CD8-positive, alpha-beta memory T cell (primary cell): Measurements from ENCODE around the gene CERS2. TPM values are rescaled to one million over a fixed set of nuclear protein-coding genes. Genes with fewer than 3 reads are reported as not detected.

Experiments used
- CTCF ChIA-PET: fragments of 350-600 bp; sonication (Branson Sonifier 250); formaldehyde crosslinking; loops from one replicate; lab custom pipeline; 2021; ENCODE audit warnings: antibody characterized with exemption; lab: Charles Lee
- POLR2A ChIA-PET: fragments of 350-600 bp; sonication (Branson Sonifier 250); formaldehyde crosslinking; loops from one replicate; lab custom pipeline; 2021; ENCODE audit warnings: antibody characterized with exemption; lab: Charles Lee
- DNase-seq, 5 donors: peaks; one replicate each; pipeline versions ENCODE4 v3.0.0 to v3.0.0-alpha.2; 2020 to 2022; ENCODE audit warnings: mixed read lengths in 1 of 5
- H3K27ac ChIP-seq: one replicate; pipeline ENCODE4 v1.7.0; 2013; ENCODE audit warnings: low read depth, mild to moderate bottlenecking, low read length, moderate library complexity
- H3K27me3 ChIP-seq: 2 replicates; pipeline ENCODE4 v1.7.0; 2013; ENCODE audit warnings: low read length, mild to moderate bottlenecking; ENCODE audit not compliant: insufficient read depth, poor library complexity, severe bottlenecking
- H3K36me3 ChIP-seq: 2 replicates; pipeline ENCODE4 v1.7.0; 2013; ENCODE audit warnings: mild to moderate bottlenecking, low read length, moderate library complexity; ENCODE audit not compliant: insufficient read depth
- H3K4me1 ChIP-seq: 2 replicates; pipeline ENCODE4 v1.7.0; 2013; ENCODE audit warnings: mild to moderate bottlenecking, low read length, moderate library complexity; ENCODE audit not compliant: insufficient read depth
- H3K4me3 ChIP-seq: 2 replicates; pipeline ENCODE4 v1.7.0; 2013; ENCODE audit warnings: mild to moderate bottlenecking, low read length
- H3K9me3 ChIP-seq: 2 replicates; pipeline ENCODE4 v1.7.0; 2013; ENCODE audit warnings: mild to moderate bottlenecking, low read length
- H3K27ac Mint-ChIP-seq, 8 donors: one replicate each; pipeline ENCODE4 v1.8.0; 2020 to 2021; ENCODE audit warnings: mixed read lengths in 8 of 8, mild to moderate bottlenecking in 6 of 8, inconsistent platforms in 3 of 8, moderate library complexity in 3 of 8
- H3K27me3 Mint-ChIP-seq, 2 donors: one replicate each; pipeline ENCODE4 v1.8.0; 2020 to 2021; ENCODE audit warnings: mixed read lengths in 2 of 2, mild to moderate bottlenecking in 1 of 2, moderate library complexity in 1 of 2
- H3K36me3 Mint-ChIP-seq, 3 donors: one replicate each; pipeline ENCODE4 v1.8.0; 2020 to 2021; ENCODE audit warnings: mixed read lengths in 3 of 3, inconsistent platforms in 1 of 3, mild to moderate bottlenecking in 1 of 3
- H3K4me1 Mint-ChIP-seq, 3 donors: one replicate each; pipeline ENCODE4 v1.8.0; 2020 to 2021; ENCODE audit warnings: mixed read lengths in 3 of 3, inconsistent platforms in 1 of 3, mild to moderate bottlenecking in 1 of 3
- H3K4me3 Mint-ChIP-seq, 7 donors: one replicate each; pipeline ENCODE4 v1.8.0; 2020 to 2021; ENCODE audit warnings: mixed read lengths in 7 of 7, mild to moderate bottlenecking in 6 of 7, moderate library complexity in 4 of 7, inconsistent platforms in 2 of 7
- H3K9me3 Mint-ChIP-seq, 5 donors: one replicate each; pipeline ENCODE4 v1.8.0; 2020 to 2022; ENCODE audit warnings: mixed read lengths in 5 of 5, mild to moderate bottlenecking in 3 of 5, moderate library complexity in 2 of 5, inconsistent platforms in 1 of 5
- polyA plus RNA-seq: library from polyadenylated mRNA; unstranded; fragments of 300-500 nt; fragmentation: Illumina TruSeq; gene quantifications from one replicate; pipeline ENCODE4 v1.2.3, GENCODE V29; 2021
- total RNA-seq, 2 experiments: library from RNA; stranded (reverse); gene quantifications; one replicate each; pipeline ENCODE4 v1.2.3, GENCODE V29; 2021

The CERS2 gene
- total and polyA plus RNA-seq, 3 experiments from 2014 or later, result 167 to 232 (median 224) TPM

DNA sequence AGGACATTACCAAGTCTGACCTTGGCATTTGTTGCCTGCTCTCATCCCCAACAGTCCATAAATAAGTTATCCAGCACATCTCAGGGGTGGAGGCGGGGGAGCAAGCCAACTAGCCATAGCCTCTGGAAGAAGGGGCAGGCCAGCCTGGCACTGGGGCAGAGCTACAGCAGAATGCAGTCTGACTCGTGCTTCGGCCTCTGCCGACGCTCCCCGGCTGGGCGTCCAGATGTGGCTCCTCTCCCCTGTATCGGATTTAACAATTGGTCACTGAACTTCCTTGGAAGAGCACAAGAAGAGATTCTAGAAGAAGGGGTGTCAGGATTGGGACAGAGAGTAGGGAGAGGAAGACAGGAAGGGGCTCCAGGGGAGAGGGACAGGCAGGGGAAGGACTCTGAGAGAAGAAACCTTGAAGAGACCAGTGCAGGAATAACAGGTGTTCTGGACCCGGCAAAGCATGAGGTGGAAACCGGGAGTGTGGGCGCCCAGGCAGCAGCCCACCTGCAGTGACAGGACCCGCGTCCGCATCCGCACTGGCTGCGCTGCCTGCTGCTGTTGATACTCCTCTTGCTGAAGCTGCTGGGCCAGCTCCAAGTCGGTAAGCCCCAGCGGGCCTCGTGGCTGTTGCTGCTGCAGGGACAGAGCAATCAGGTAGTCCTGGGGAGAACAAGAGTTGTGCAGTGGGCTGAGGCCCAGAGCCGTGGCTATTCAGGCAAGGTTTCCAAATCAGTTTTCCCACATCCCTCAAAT lies 22.7 kb upstream of the CERS2 start:
- Histone ChIP-seq H3K27ac (no peak overlapping the region), H3K27me3 (no peaks in the 10 kb centered on the region), H3K36me3 (peaks cover 25% of the 10 kb centered on the region), H3K4me1 (peaks cover 38% of the 10 kb centered on the region), H3K4me3 (no peak overlapping the region), H3K9me3 (no peaks in the 10 kb centered on the region)
- no peak overlapping the region for H3K4me3 Mint-ChIP-seq
- H3K27me3 Mint-ChIP-seq, result peaks cover 2 to 8% of the 10 kb centered on the region in 2 donors
- POLR2A ChIA-PET, result no interaction called here
- CTCF ChIA-PET, result interaction anchor here (0.6 to 5.4 kb wide), 7 partner anchors 9 to 741 kb away, joined by 3 to 46 read pairs (median 9); partner anchors contain the start of genes ANXA9, C1orf56, CDC42SE1 and MINDY1
- peaks cover 0 to 5% (median 3%) of the 10 kb centered on the region in 3 donors for H3K36me3 Mint-ChIP-seq
- H3K27ac Mint-ChIP-seq, result peak overlapping the region in 1 of 8 donors; percentile 58
- no peaks in the 10 kb centered on the region for H3K9me3 Mint-ChIP-seq
- no peak for DNase-seq
- H3K4me1 Mint-ChIP-seq, result peaks cover 5 to 15% (median 14%) of the 10 kb centered on the region in 3 donors

DNA sequence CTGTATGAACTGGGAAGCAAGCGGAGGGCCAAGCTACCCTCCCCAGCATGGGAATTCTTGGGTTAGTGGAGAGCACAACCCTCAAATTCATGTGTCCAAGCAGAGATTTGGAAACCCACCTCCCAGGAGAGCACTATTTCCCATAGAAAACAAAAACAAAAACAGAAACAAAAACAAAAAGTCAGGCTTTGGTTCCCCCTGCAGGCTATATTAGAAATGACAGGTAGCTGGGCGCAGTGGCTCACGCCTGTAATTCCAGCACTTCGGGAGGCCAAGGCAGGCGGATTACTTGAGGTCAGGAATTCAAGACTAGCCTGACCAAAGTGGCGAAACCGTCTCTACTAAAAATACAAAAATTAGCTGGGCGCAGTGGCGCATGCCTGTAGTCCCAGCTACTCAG lies 21.3 kb upstream of the CERS2 start:
- H3K4me3 Mint-ChIP-seq, result peak overlapping the region in 1 of 7 donors; percentile 67
- Histone ChIP-seq H3K27ac (no peak overlapping the region), H3K9me3 (no peaks in the 10 kb centered on the region), H3K36me3 (peaks cover 22% of the 10 kb centered on the region), H3K4me1 (peaks cover 24% of the 10 kb centered on the region), H3K4me3 (no peak overlapping the region), H3K27me3 (no peaks in the 10 kb centered on the region)
- H3K4me1 Mint-ChIP-seq, result peaks cover 5 to 7% (median 6%) of the 10 kb centered on the region in 3 donors
- H3K27ac Mint-ChIP-seq, result peak overlapping the region in 5 of 8 donors; percentile 22 to 93 (median 63)
- peak in 2 of 5 donors; percentile 23 to 40 for DNase-seq
- ChIA-PET POLR2A (interaction anchor here (0.8 kb wide), 1 partner anchor 52 kb away, joined by 9 read pairs; the partner anchor contains the start of gene C1orf56), CTCF (interaction anchor here (0.7 to 5.4 kb wide), 16 partner anchors 10 to 740 kb away, joined by 3 to 46 read pairs (median 5); partner anchors contain the start of genes ANXA9, C1orf56 and MINDY1)
- no peaks in the 10 kb centered on the region for H3K9me3 Mint-ChIP-seq
- H3K36me3 Mint-ChIP-seq, result peaks cover 0 to 4% (median 3%) of the 10 kb centered on the region in 3 donors
- peaks cover 2 to 8% of the 10 kb centered on the region in 2 donors for H3K27me3 Mint-ChIP-seq

DNA sequence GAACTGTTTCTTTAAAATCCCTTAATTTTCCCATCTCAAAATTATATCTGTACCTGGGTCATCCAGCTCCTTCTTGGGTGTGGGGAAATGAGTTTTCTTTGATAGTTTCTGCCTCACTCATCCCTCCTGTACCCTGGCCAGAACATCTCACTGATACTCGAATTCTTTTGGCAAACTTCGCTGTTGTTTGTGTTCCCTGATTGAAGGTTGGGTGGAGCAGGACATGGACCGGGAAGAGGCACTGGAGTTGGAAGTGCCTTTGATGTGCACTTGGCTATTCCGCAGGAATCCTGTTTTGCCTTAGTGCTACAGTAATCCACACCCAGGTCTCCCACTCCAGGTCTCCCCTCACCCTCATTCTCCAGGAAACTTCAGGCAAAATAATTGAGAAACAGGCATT lies 20.8 kb upstream of the CERS2 start:
- H3K4me1 Mint-ChIP-seq, result peaks cover 5 to 7% (median 6%) of the 10 kb centered on the region in 3 donors
- peaks cover 22% of the 10 kb centered on the region for H3K36me3 ChIP-seq
- CTCF ChIA-PET, result interaction anchor here (0.6 to 5.4 kb wide), 16 partner anchors 9 to 741 kb away, joined by 3 to 46 read pairs (median 5); partner anchors contain the start of genes ANXA9, C1orf56 and MINDY1
- H3K36me3 Mint-ChIP-seq, result peaks cover 0 to 3% (median 2%) of the 10 kb centered on the region in 3 donors
- H3K27me3 ChIP-seq, result no peaks in the 10 kb centered on the region
- H3K4me3 Mint-ChIP-seq, result peak overlapping the region in 1 of 7 donors; percentile 67
- peaks cover 20% of the 10 kb centered on the region for H3K4me1 ChIP-seq
- no peak overlapping the region for H3K4me3 ChIP-seq
- peak overlapping the region in 3 of 8 donors; percentile 22 to 76 (median 47) for H3K27ac Mint-ChIP-seq
- no peak for DNase-seq
- POLR2A ChIA-PET, result no interaction called here
- peaks cover 2 to 5% of the 10 kb centered on the region in 2 donors for H3K27me3 Mint-ChIP-seq
- no peak overlapping the region for H3K27ac ChIP-seq
- no peaks in the 10 kb centered on the region for H3K9me3 ChIP-seq
- H3K9me3 Mint-ChIP-seq, result no peaks in the 10 kb centered on the region

DNA sequence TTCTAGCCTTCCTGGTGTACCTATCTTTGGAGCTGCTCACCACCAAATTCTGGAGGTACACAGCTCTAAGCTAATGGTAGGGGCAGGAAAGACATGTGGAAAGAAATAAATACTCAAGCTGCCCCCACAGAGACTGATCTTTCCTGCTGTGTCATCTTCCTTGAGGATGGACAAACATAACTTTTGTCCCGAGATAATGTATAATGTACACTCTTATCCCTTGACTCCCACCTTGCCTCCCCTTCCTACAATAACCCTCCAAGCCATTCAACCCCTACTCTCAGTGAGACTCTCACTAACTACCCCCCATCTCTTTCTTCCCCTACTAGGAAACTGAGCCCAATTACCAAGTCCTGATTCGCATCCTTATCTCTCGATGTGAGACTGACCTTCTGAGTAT lies 19.6 kb upstream of the CERS2 start:
- Mint-ChIP-seq H3K9me3 (no peaks in the 10 kb centered on the region), H3K4me1 (peaks cover 5 to 7% (median 6%) of the 10 kb centered on the region in 3 donors), H3K36me3 (peaks cover 0 to 3% (median 2%) of the 10 kb centered on the region in 3 donors), H3K4me3 (no peak overlapping the region), H3K27ac (no peak overlapping the region), H3K27me3 (peaks cover 2 to 3% of the 10 kb centered on the region in 2 donors)
- DNase-seq, result no peak
- H3K4me1 ChIP-seq, result peaks cover 8% of the 10 kb centered on the region
- no peaks in the 10 kb centered on the region for H3K27me3 ChIP-seq
- H3K36me3 ChIP-seq, result peaks cover 10% of the 10 kb centered on the region
- POLR2A ChIA-PET, result no interaction called here
- no peak overlapping the region for H3K4me3 ChIP-seq
- CTCF ChIA-PET, result interaction anchor here (1.6 to 5.4 kb wide), 5 partner anchors 12 to 739 kb away, joined by 3 to 46 read pairs (median 9); partner anchors contain the start of genes ANXA9, C1orf56 and MINDY1
- no peaks in the 10 kb centered on the region for H3K9me3 ChIP-seq
- no peak overlapping the region for H3K27ac ChIP-seq

DNA sequence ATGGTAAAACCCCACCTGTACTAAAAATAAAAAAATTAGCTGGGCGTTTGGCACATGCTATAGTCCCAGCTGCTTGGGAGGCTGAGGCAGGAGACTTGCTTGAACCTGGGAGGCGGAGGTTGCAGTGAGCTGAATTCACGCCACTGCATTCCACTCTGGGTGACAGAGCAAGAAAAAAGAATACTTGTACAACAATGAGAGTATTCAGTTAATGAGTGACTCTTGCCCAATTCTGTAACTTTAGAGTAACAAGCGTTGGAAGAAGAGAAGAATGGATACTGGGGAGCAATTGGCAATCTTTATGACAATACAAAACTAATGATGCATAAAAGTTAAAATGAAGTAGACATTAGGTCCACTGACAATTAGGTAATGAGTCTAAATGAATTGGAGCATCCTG lies 18.0 kb upstream of the CERS2 start:
- Histone ChIP-seq H3K9me3 (no peaks in the 10 kb centered on the region), H3K4me1 (peaks cover 5% of the 10 kb centered on the region), H3K27me3 (no peaks in the 10 kb centered on the region), H3K4me3 (no peak overlapping the region), H3K27ac (no peak overlapping the region), H3K36me3 (no peaks in the 10 kb centered on the region)
- H3K36me3 Mint-ChIP-seq, result peaks cover 0 to 3% (median 2%) of the 10 kb centered on the region in 3 donors
- H3K27ac Mint-ChIP-seq, result no peak overlapping the region
- peaks cover 5 to 7% (median 6%) of the 10 kb centered on the region in 3 donors for H3K4me1 Mint-ChIP-seq
- H3K9me3 Mint-ChIP-seq, result no peaks in the 10 kb centered on the region
- CTCF ChIA-PET, result no interaction called here
- H3K4me3 Mint-ChIP-seq, result no peak overlapping the region
- no peaks in the 10 kb centered on the region for H3K27me3 Mint-ChIP-seq
- DNase-seq, result no peak
- POLR2A ChIA-PET, result no interaction called here

DNA sequence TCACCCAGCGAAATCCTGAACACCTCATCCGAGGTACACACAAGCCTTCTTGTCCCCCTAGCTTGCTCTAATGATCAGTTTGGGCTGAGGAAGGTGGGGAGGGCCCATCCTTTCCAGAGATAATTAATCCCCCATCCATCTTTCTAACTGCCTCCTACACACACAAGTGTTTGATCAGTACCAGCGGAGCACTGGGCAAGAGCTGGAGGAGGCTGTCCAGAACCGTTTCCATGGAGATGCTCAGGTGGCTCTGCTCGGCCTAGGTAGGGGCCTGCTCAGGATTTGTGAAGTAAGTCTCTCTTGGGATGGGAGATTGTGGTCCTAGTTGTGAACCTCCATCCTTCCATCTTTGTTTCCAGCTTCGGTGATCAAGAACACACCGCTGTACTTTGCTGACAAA lies 13.3 kb upstream of the CERS2 start:
- no peaks in the 10 kb centered on the region for H3K9me3 Mint-ChIP-seq
- H3K36me3 ChIP-seq, result no peaks in the 10 kb centered on the region
- H3K4me1 Mint-ChIP-seq, result no peaks in the 10 kb centered on the region
- no peak for DNase-seq
- no peaks in the 10 kb centered on the region for H3K9me3 ChIP-seq
- ChIA-PET CTCF (interaction anchor here (3.4 kb wide), 1 partner anchor 8 kb away, joined by 14 read pairs; no protein-coding TSS in a partner anchor), POLR2A (interaction anchor here (0.7 kb wide), 1 partner anchor 421 kb away, joined by 4 read pairs; no protein-coding TSS in a partner anchor)
- H3K27me3 ChIP-seq, result no peaks in the 10 kb centered on the region
- H3K27me3 Mint-ChIP-seq, result no peaks in the 10 kb centered on the region
- no peaks in the 10 kb centered on the region for H3K4me1 ChIP-seq
- no peak overlapping the region for H3K4me3 ChIP-seq
- no peak overlapping the region for H3K27ac ChIP-seq
- peak overlapping the region in 1 of 8 donors; percentile 20 for H3K27ac Mint-ChIP-seq
- no peaks in the 10 kb centered on the region for H3K36me3 Mint-ChIP-seq
- H3K4me3 Mint-ChIP-seq, result no peak overlapping the region

DNA sequence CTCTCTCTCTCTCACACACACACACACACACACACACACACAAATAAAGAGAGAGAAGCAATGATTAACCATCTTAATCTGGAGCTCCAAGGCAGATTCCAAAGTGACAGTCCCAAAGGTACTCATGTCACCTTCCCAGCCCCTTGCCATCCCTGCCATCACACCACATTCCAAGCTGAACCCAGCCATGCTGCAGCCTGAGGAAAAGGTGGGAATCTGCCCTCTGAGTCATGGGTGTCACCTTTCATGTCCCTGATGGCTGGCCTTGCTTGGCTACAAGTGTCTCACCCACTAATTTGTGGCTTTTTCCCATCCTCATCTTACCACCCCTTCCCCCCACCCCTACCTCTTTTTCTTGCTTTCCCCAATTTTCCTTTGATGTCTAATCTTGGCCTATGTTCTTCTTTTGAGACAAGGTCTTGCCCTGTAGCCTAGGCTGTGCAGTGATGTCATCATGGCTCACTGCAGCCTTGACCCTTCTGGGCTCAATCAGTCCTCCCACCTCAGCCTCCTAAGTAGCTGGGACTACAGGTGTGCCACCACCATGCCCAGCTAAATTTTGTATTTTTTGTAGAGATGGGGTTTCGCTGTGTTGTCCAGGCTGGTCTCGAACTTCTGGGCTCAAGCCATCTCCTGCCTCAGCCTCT lies 10.7 kb upstream of the CERS2 start:
- no peak for DNase-seq
- Mint-ChIP-seq H3K4me3 (peak overlapping the region in 1 of 7 donors; percentile 61), H3K4me1 (no peaks in the 10 kb centered on the region), H3K36me3 (no peaks in the 10 kb centered on the region), H3K27me3 (no peaks in the 10 kb centered on the region), H3K9me3 (no peaks in the 10 kb centered on the region), H3K27ac (peak overlapping the region in 2 of 8 donors; percentile 38 to 78)
- Histone ChIP-seq H3K4me3 (no peak overlapping the region), H3K9me3 (no peaks in the 10 kb centered on the region), H3K27me3 (no peaks in the 10 kb centered on the region), H3K4me1 (no peaks in the 10 kb centered on the region), H3K36me3 (no peaks in the 10 kb centered on the region), H3K27ac (no peak overlapping the region)
- ChIA-PET CTCF (interaction anchor here (1.5 to 3.4 kb wide), 2 partner anchors 11 to 20 kb away, joined by 4 to 14 read pairs; no protein-coding TSS in a partner anchor), POLR2A (no interaction called here)
